ENCODE results near the gene TUFM.
A peak's percentile ranks its signal among the peaks of the same experiment; 100 is the strongest.
"Not testable (repeated sequence)": the region's sequence is repeated elsewhere in the genome, so short reads cannot be mapped to it uniquely, and the experiment has no call there.

The TUFM gene

GRCh38 chr16:28821874-28822519 is 24.2 kb downstream of the TUFM start:
- Histone ChIP-seq H3K9me3 (ENCODE audit: insufficient read depth, low read length) (no peaks in the 10 kb centered on the region), H3K9ac (ENCODE audit: low read length) (peak overlapping the region; percentile 99), H3K36me3 (replicated peaks; ENCODE audit: low read depth, low read length) (peaks cover 30% of the 10 kb centered on the region), H3K27me3 (ENCODE audit: low read depth, low read length) (no peaks in the 10 kb centered on the region), H3K4me3 (ENCODE audit: low read length) (peak overlapping the region; percentile 96), H3K27ac (ENCODE audit: low read length) (peak overlapping the region; percentile 95), H3K4me1 (ENCODE audit: low read length) (peaks cover 11% of the 10 kb centered on the region), H3K4me2 (ENCODE audit: low read length) (peak overlapping the region; percentile 99), H3K79me2 (ENCODE audit: low read length) (peaks cover 49% of the 10 kb centered on the region), H2AFZ (ENCODE audit: low read depth, low read length) (peak overlapping the region; percentile 43; the same call in 1 of the 2 replicates), H4K20me1 (ENCODE audit: insufficient read depth, low read length) (peaks cover 25% of the 10 kb centered on the region)
- TF ChIP-seq CTCF (IDR thresholded peaks at IDR 0.05; ENCODE audit: low read depth, low read length) (no peak), EZH2phosphoT487 (IDR thresholded peaks at IDR 0.05; ENCODE audit: low read depth) (no peak)

DNA sequence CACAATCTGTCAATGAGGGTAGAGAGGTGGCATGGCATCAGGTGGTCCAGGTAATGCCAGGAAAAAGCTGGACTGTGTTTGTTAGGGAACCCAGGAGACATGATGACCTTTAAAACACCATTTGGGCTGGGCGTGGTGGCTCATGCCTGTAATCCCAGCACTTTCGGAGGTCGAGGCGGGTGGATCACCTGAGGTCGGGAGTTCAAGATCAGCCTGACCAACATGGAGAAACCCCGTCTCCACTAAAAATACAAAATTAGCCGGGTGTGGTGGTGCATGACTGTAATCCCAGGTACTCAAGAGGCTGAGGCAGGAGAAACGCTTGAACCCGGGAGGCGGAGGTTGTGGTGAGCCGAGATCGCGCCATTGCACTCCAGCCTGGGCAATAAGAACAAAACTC is 25.6 kb downstream of the TUFM start:
- not testable (repeated sequence) for H2AFZ ChIP-seq (ENCODE audit: low read depth, low read length); H3K9me3 ChIP-seq (ENCODE audit: insufficient read depth, low read length); H3K4me3 ChIP-seq (ENCODE audit: low read length); H3K27me3 ChIP-seq (ENCODE audit: low read depth, low read length); H3K9ac ChIP-seq (ENCODE audit: low read length); H3K27ac ChIP-seq (ENCODE audit: low read length); H3K4me2 ChIP-seq (ENCODE audit: low read length); H3K4me1 ChIP-seq (ENCODE audit: low read length)
- Histone ChIP-seq H3K79me2 (ENCODE audit: low read length) (peaks cover 34% of the 10 kb centered on the region), H3K36me3 (replicated peaks; ENCODE audit: low read depth, low read length) (peaks cover 15% of the 10 kb centered on the region), H4K20me1 (ENCODE audit: insufficient read depth, low read length) (peaks cover 12% of the 10 kb centered on the region)

DNA sequence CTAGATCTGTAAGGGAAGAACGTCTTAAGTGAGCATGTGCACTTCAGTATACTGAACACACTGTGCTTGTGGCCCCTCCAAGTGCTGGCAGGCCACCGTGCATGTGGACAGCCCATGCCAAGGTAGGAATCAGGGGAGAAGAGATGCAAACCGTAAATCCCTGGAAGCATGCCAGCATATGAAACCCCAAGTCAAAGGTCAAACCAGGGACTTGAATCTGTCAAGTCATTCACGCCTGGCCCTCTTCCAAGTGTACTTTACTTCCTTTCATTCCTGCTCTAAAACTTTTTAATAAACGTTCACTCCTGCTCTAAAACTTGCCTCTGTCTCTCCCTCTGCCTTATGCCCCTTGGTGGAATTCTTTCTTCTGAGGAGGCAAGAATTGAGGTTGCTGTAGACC is 26.1 kb downstream of the TUFM start:
- TF ChIP-seq CTCF (IDR thresholded peaks at IDR 0.05; ENCODE audit: low read depth, low read length) (no peak), EZH2phosphoT487 (IDR thresholded peaks at IDR 0.05; ENCODE audit: low read depth) (no peak)
- H3K4me3 ChIP-seq (ENCODE audit: low read length), result no peak overlapping the region

DNA sequence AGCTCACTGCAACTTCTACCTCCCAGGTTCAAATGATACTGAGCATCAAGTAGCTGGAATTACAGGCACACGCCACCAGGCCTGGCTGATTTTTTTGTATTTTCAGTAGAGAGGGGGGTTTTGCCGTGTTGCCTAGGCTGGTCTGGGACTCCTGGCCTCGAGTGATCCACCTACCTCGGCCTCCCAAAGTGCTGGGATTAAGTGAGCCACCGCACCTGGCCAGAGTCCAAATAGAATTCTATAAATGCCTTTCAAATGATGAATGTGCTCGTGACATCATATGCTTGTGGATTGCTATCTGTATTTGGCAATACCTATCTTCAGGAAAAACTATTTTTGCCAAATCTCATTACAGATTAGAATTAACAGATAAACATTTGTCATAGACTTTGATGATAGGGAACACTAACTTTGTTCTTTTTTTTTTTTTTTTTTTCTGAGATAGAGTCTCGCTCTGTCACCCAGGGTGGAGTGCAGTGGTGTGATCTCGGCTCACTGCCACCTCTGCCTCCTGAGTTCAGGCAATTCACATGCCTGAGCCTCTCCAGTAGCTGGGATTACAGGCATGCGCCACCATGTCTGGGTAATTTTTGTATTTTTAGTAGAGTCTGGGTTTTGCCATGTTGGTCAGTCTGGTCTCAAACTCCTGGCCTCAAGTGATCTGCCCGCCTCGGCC is 38.6 kb downstream of the TUFM start:
- H3K4me2 ChIP-seq (ENCODE audit: low read length); H3K36me3 ChIP-seq (replicated peaks; ENCODE audit: low read depth, low read length); H3K79me2 ChIP-seq (ENCODE audit: low read length); H3K27me3 ChIP-seq (ENCODE audit: low read depth, low read length); H3K4me3 ChIP-seq (ENCODE audit: low read length); H2AFZ ChIP-seq (ENCODE audit: low read depth, low read length); H3K9me3 ChIP-seq (ENCODE audit: insufficient read depth, low read length); H4K20me1 ChIP-seq (ENCODE audit: insufficient read depth, low read length); H3K4me1 ChIP-seq (ENCODE audit: low read length); H3K27ac ChIP-seq (ENCODE audit: low read length); H3K9ac ChIP-seq (ENCODE audit: low read length): not testable (repeated sequence)

More for the DNA sequence above, 26.1 kb downstream of the TUFM start:
- no peak overlapping the region for H2AFZ ChIP-seq (ENCODE audit: low read depth, low read length)
- H3K9ac ChIP-seq (ENCODE audit: low read length), result no peak overlapping the region
- H3K4me2 ChIP-seq (ENCODE audit: low read length), result no peak overlapping the region
- H3K27ac ChIP-seq (ENCODE audit: low read length), result no peak overlapping the region
- no peaks in the 10 kb centered on the region for H3K9me3 ChIP-seq (ENCODE audit: insufficient read depth, low read length)
- peaks cover 29% of the 10 kb centered on the region for H3K79me2 ChIP-seq (ENCODE audit: low read length)
- no peaks in the 10 kb centered on the region for H3K27me3 ChIP-seq (ENCODE audit: low read depth, low read length)
- peaks cover 10% of the 10 kb centered on the region for H3K36me3 ChIP-seq (replicated peaks; ENCODE audit: low read depth, low read length)
- peaks cover 7% of the 10 kb centered on the region for H4K20me1 ChIP-seq (ENCODE audit: insufficient read depth, low read length)
- H3K4me1 ChIP-seq (ENCODE audit: low read length), result peaks cover 3% of the 10 kb centered on the region

DNA sequence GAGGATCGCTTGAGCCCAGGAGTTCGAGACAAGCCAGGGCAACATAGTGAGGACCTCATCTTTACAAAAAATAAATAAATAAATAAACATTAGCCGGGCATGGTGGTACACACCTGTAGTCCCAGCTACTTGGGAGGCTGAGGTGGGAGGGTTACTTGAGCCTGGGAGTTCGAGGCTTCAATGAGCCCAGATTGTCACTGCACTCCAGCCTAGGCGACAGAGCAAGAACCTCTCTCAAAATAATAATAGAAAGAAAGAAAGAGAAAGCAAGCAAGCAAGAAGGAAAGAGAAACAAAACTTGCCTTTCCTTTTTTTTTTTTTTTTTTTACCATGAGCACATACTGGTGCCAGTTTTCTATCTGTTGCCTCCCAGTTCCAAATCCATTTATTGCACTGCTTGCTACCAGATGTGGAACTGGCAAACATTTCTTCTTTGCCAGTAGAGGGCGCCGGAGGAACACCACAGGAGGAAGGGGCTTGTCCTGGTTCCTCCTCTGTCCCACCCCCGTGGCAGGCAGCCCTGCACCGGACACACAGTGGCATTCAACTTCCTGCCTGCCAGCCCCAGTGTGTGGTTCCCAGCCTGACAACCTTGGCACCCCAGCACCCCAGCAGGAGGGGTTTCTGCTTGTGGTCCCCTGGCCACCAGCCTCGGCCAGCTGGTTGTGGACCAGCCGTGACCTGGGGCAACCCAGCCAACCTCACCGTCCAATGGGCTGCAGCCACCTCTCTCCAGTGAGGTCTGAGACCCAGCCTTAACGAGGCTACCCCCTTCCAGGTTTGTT is 43.7 kb downstream of the TUFM start:
- H3K4me2 ChIP-seq (ENCODE audit: low read length); H3K9ac ChIP-seq (ENCODE audit: low read length); H3K4me1 ChIP-seq (ENCODE audit: low read length); H3K27me3 ChIP-seq (ENCODE audit: low read depth, low read length); H3K4me3 ChIP-seq (ENCODE audit: low read length); H3K27ac ChIP-seq (ENCODE audit: low read length); H3K79me2 ChIP-seq (ENCODE audit: low read length); H3K36me3 ChIP-seq (replicated peaks; ENCODE audit: low read depth, low read length); H4K20me1 ChIP-seq (ENCODE audit: insufficient read depth, low read length); H2AFZ ChIP-seq (ENCODE audit: low read depth, low read length); H3K9me3 ChIP-seq (ENCODE audit: insufficient read depth, low read length): not testable (repeated sequence)

Measured in OCI-LY3 (cell line).